Sigmoid colon (tissue), 7 donors: ENCODE measurements around the gene TANK. TPM values are rescaled to one million over a fixed set of nuclear protein-coding genes. Genes with fewer than 3 reads are reported as not detected.
"Not testable (repeated sequence)": the region's sequence is repeated elsewhere in the genome, so short reads cannot be mapped to it uniquely, and the experiment has no call there.

ENCODE experiments used
- DNase-seq: peaks from one replicate; pipeline ENCODE4 v3.0.0-alpha.2; 2019
- H3K27ac ChIP-seq, 4 donors: fragments of 200-600 bp; sonication (generic); one replicate each; pipeline ENCODE4 v1.5.1; 2016 to 2019; ENCODE audit warnings: mild to moderate bottlenecking in 1 of 4
- H3K27me3 ChIP-seq, 3 donors: fragments of 200-600 bp; sonication (generic); one replicate each; pipeline ENCODE4 v1.5.1; 2019; ENCODE audit warnings: mild to moderate bottlenecking in 1 of 3
- H3K36me3 ChIP-seq, 4 donors: fragments of 200-600 bp; sonication (generic); one replicate each; pipeline ENCODE4 v1.5.1; 2016 to 2019
- H3K4me1 ChIP-seq, 4 donors: fragments of 200-600 bp; sonication (generic); one replicate each; pipeline ENCODE4 v1.5.1; 2017 to 2019
- H3K4me3 ChIP-seq, 4 donors: fragments of 200-600 bp; sonication (generic); one replicate each; pipeline ENCODE4 v1.5.1; 2017 to 2019; ENCODE audit warnings: mild to moderate bottlenecking in 2 of 4, moderate library complexity in 1 of 4
- H3K9me3 ChIP-seq, 4 donors: fragments of 200-600 bp in 3 of 4; sonication (generic) in 3 of 4; one replicate each; pipeline versions ENCODE4 v1.5.1 to v1.6.1; 2013 to 2019
- EP300 ChIP-seq, 4 donors: sonication (generic); formaldehyde crosslinking; IDR thresholded peaks; one replicate each; pipeline ENCODE4 v1.6.1; 2017; ENCODE audit warnings: antibody characterized with exemption in 4 of 4
- POLR2A ChIP-seq, 2 donors: fragments of 450-650 bp; IDR thresholded peaks; one replicate each; pipeline ENCODE4 v1.6.1; 2016; ENCODE audit warnings: antibody characterized with exemption in 2 of 2, mild to moderate bottlenecking in 2 of 2, moderate library complexity in 2 of 2
- POLR2AphosphoS5 ChIP-seq, 4 donors: sonication (generic); formaldehyde crosslinking; IDR thresholded peaks; one replicate each; pipeline ENCODE4 v1.6.1; 2017; ENCODE audit warnings: antibody characterized with exemption in 4 of 4
- WGBS, 2 donors: extraction: QIAGEN DNeasy Blood & Tissue Kit; methylation state at CpG; one replicate each; pipeline ENCODE4 v1.1.7; 2013; 5-methylcytosine and 5-hydroxymethylcytosine counted together
- intact Hi-C: fragments of 100-400 bp; cut with DNase I; formaldehyde crosslinking; loops from one replicate; pipeline ENCODE4 v1.15.1; 2023
- polyA plus RNA-seq, 3 donors: library from polyadenylated mRNA; stranded (reverse); fragments of 200-250 nt; gene quantifications; one replicate each; pipeline ENCODE4 v1.2.3, GENCODE V29; 2013
- total RNA-seq, 4 donors: library from RNA; depleted of rRNA; stranded (reverse); fragments of >200 nt; gene quantifications; one replicate each; pipeline ENCODE4 v1.1.0, GENCODE V29; 2016
- TF ChIP-seq, protein P1 (sequence below), 4 experiments: fragments of 450-650 bp in 3 of 4; fragments of 200-600 bp in 1 of 4; IDR thresholded peaks; one replicate each; pipeline ENCODE4 v1.5.1; 2016 to 2019; ENCODE audit warnings: antibody characterized with exemption in 4 of 4, mild to moderate bottlenecking in 3 of 4, moderate library complexity in 2 of 4
- donor health status: healthy with polysubstance abuse.
- donor health status: Bipolar disorder and iron deficiency.
- donor health status: healthy.

Gene TANK
- total and polyA plus RNA-seq, 7 donors = 35.2 to 82.8 (median 52.9) TPM

DNA sequence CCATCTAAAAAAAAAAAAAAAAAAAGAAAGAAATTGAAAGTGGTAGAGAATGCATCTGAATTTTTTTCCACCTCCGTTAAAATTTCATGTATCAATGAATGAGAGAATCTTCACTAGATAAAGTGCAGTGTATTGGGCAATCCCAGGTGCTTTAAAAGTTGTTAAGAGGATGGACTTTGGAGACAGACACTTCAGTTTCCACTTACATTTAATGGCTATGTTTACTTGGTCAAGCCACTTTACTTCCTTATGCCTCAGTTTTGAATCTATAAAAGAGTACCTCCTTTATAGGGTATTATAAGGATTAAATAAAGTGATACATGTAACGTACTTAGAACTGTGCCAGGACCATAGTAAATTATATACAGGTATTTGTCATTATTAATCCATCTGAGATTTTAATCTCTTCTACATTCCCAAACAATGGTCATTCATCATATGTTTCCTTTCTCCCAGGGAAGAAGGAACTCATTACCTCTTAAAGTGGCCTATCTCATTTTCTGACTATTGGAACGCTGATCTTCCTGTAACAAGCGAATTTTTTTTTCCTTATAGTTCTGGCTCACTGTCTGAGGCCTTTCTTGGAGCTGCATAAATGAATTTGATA, 29.1 kb upstream of the TANK start:
- DNase-seq = no peak
- TF ChIP-seq EP300 (IDR thresholded peaks at IDR 0.05) (no peak), POLR2AphosphoS5 (IDR thresholded peaks at IDR 0.05) (no peak)
- intact Hi-C loops = no loop called here
- 32 to 71% methylated on average over 4 of the region's 4 CpGs for WGBS, 2 donors
- Histone ChIP-seq H3K27ac (no peak overlapping the region), H3K4me3 (no peak overlapping the region), H3K27me3 (no peaks in the 10 kb centered on the region), H3K4me1 (peaks cover 0 to 20% (median 18%) of the 10 kb centered on the region in 4 donors), H3K36me3 (no peaks in the 10 kb centered on the region), H3K9me3 (no peaks in the 10 kb centered on the region)

DNA sequence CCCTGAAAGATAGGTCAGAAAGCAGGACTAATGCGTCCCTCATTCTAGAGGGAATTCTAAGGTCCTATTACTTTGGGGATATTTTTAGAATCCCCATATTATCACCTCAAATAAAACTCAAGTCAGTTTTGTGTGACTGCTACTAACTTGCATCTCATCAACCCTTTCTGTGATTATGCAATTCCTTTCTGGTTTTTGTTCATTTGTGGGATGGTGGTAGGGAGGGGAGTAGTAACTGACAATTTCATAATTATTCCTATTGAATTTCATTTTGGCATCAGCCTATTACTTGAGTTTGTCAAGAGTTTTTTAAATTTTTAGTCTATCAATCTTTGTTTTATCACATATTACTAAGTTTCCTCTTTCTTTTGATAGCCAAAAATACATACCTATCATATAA, 28.4 kb upstream of the TANK start:
- no peak for DNase-seq
- Histone ChIP-seq H3K36me3 (no peaks in the 10 kb centered on the region), H3K27ac (no peak overlapping the region), H3K27me3 (no peaks in the 10 kb centered on the region), H3K4me1 (peaks cover 0 to 25% (median 24%) of the 10 kb centered on the region in 4 donors), H3K9me3 (no peaks in the 10 kb centered on the region), H3K4me3 (no peak overlapping the region)
- TF ChIP-seq POLR2A (IDR thresholded peaks at IDR 0.05) = no peak
- no peak for TF ChIP-seq POLR2AphosphoS5 (IDR thresholded peaks at IDR 0.05)
- 95 to 98% methylated on average over 1 of the region's 1 CpG for WGBS, 2 donors
- intact Hi-C loops = no loop called here

DNA sequence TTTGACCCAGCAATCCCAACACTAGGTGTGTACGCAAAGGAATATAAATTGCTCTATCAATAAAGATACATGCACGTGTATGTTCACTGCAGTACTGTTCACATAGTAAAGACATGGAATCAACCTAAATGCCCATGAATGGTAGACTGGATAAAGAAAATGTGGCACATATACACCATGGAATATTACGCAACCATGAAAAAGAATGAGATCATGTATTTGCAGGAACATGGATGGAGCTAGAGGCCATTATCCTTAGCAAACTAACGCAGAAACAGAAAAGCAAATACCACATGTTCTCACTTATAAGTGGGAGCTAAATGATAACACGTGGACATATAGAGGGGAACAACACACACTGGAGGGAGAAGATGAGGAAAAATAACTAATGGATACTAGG, 27.8 kb upstream of the TANK start:
- intact Hi-C loops, DNase-seq, H3K27ac ChIP-seq, H3K27me3 ChIP-seq, H3K9me3 ChIP-seq, H3K36me3 ChIP-seq, H3K4me3 ChIP-seq: not testable (repeated sequence)
- WGBS, 2 donors = 96 to 98% methylated on average over 5 of the region's 5 CpGs
- peaks cover 0 to 30% (median 29%) of the 10 kb centered on the region in 4 donors for H3K4me1 ChIP-seq

DNA sequence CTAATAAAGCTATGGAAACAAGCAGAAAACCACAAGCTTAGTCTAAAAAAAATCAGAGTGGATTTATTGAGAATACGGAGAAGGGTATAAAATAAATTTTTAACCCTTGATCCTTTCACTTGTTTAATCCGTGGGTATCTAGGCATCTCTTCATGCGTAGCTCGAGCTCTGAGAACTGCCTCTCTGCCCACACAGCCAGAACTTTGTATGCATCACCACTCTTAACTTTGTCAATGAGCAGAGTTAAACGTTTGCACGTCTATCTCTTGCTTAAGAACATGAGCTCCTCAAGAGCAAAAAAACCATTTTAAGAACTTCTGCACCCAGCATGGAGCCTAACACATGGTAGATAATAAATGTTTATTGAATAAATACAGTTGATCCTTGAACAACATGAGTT, 26.9 kb upstream of the TANK start:
- Histone ChIP-seq H3K4me3 (no peak overlapping the region), H3K9me3 (no peaks in the 10 kb centered on the region), H3K27ac (no peak overlapping the region), H3K36me3 (no peaks in the 10 kb centered on the region), H3K27me3 (no peaks in the 10 kb centered on the region), H3K4me1 (peaks cover 0 to 38% (median 32%) of the 10 kb centered on the region in 4 donors)
- TF ChIP-seq EP300 (IDR thresholded peaks at IDR 0.05) = no peak
- TF ChIP-seq POLR2A (IDR thresholded peaks at IDR 0.05) = no peak
- TF ChIP-seq POLR2AphosphoS5 (IDR thresholded peaks at IDR 0.05) = no peak
- TF ChIP-seq, protein P1, sequence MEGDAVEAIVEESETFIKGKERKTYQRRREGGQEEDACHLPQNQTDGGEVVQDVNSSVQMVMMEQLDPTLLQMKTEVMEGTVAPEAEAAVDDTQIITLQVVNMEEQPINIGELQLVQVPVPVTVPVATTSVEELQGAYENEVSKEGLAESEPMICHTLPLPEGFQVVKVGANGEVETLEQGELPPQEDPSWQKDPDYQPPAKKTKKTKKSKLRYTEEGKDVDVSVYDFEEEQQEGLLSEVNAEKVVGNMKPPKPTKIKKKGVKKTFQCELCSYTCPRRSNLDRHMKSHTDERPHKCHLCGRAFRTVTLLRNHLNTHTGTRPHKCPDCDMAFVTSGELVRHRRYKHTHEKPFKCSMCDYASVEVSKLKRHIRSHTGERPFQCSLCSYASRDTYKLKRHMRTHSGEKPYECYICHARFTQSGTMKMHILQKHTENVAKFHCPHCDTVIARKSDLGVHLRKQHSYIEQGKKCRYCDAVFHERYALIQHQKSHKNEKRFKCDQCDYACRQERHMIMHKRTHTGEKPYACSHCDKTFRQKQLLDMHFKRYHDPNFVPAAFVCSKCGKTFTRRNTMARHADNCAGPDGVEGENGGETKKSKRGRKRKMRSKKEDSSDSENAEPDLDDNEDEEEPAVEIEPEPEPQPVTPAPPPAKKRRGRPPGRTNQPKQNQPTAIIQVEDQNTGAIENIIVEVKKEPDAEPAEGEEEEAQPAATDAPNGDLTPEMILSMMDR (IDR thresholded peaks at IDR 0.05) = no peak
- intact Hi-C loops = no loop called here
- no peak for DNase-seq
- WGBS, 2 donors = 94% methylated on average over 6 of the region's 6 CpGs

DNA sequence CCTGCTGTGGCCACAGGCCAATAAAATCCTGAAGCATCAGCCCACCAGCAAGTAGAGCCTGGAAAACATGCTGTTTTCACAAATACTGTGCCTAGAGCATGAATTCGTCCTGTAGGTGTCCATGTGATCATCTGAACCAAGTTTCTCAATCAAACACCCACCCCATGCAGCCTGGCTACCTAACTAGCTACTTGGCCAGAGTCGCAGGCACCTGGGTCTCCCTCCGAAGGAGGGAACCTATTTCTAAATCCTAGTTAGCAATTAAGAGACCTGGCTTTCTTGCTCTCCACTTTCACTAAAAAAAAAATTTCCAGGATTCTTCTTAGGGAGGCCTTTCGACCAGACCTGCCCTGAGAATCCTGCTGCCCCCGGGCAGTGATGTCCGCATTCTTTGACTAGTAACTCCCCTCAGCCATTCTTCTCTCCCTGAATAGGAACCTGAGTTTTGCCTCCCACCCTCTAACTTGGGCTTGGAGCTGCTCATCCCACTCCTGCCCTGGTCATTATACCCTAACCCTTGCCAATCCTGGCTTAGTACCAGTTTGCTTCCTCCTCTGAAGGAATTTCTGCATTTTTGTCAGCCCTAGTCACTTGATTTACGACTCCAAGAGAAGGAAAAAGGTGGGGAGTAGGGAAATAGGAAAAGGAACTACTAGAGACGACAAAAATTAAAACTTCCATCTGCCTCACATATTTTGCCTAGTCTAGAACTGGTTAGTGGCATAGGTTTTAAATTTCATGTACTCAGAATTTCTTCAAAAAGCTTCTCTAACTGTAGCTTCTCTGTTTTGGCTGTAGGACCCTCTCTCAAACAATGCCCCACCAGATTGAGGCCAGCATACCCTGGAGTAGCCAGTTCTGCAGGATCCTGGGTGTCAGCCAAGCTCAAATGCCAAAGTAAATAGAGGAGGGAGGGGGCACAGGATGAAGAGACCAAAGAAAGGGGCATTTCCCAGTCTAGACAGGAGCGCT, 25.4 kb upstream of the TANK start:
- no peak for DNase-seq
- peaks cover 0 to 53% (median 40%) of the 10 kb centered on the region in 4 donors for H3K4me1 ChIP-seq
- no peaks in the 10 kb centered on the region for H3K27me3 ChIP-seq
- no peaks in the 10 kb centered on the region for H3K36me3 ChIP-seq
- H3K27ac ChIP-seq = peak overlapping the region in 3 of 4 donors; percentile 66 to 79 (median 74)
- WGBS, 2 donors = 66 to 78% methylated on average over 9 of the region's 9 CpGs
- no peak overlapping the region for H3K4me3 ChIP-seq
- H3K9me3 ChIP-seq = no peaks in the 10 kb centered on the region
- no peak for TF ChIP-seq EP300 (IDR thresholded peaks at IDR 0.05)
- TF ChIP-seq POLR2A (IDR thresholded peaks at IDR 0.05) = no peak
- TF ChIP-seq, protein P1 (IDR thresholded peaks at IDR 0.05) = no peak
- intact Hi-C loops = no loop called here

DNA sequence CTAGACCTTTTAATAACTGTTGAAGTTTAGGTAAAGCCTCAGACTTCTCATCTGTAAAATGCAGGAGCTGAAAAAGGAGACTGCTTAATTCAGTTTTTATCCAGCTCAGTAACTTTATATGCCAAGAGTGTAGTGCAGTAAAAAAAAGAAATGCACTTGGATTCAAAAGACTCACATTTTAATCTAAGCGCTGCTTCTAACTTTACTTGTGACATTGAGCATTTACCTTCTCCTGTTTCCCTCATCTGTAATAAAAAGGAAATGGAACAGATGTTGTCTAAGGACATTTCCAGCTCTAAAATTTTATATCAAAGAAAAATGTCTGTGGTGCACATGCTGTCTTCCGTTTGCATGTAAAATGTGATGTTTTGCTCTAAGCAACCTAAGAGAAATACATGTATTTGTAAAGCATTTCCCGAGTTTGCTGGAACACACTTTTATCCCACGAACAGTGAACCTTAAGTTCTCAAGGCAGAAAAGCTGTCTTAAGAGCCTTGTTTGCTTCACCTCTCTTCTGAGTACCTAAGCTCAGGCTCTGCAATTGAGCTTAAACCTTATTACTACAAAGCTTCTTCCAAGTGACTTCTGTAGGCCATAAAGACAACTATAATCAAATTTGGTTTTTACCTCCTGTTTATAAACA, 24.2 kb upstream of the TANK start:
- 41 to 51% methylated on average over 4 of the region's 4 CpGs for whole genome bisulfite sequencing, 2 donors
- H3K27me3 ChIP-seq = no peaks in the 10 kb centered on the region
- intact Hi-C loops = no loop called here
- no peak for TF ChIP-seq POLR2A (IDR thresholded peaks at IDR 0.05)
- peak in 1 of 4 donors; percentile 11 for TF ChIP-seq POLR2AphosphoS5 (IDR thresholded peaks at IDR 0.05)
- no peak for DNase-seq
- peak overlapping the region in 2 of 4 donors; percentile 26 to 29 for H3K4me3 ChIP-seq
- H3K27ac ChIP-seq = peak overlapping the region; percentile 38 to 79 (median 70)
- no peaks in the 10 kb centered on the region for H3K9me3 ChIP-seq
- H3K36me3 ChIP-seq = no peaks in the 10 kb centered on the region
- H3K4me1 ChIP-seq = peaks cover 0 to 64% (median 45%) of the 10 kb centered on the region in 4 donors
